NB4 (cell line): ENCODE data around the gene FSTL5.

ENCODE experiments used
- CTCF ChIP-seq: IDR thresholded peaks from one replicate; pipeline ENCODE4 v1.5.1; 2012; ENCODE audit warnings: low read depth, low read length
- MAX ChIP-seq: IDR thresholded peaks from 2 replicates; pipeline ENCODE4 v1.6.1; 2011; ENCODE audit warnings: low read depth, low read length
- MYC ChIP-seq: IDR thresholded peaks from 2 replicates; pipeline ENCODE4 v1.6.1; 2011; ENCODE audit warnings: low read depth, low read length
- POLR2A ChIP-seq: IDR thresholded peaks from 2 replicates; pipeline ENCODE4 v1.6.1; 2011; ENCODE audit warnings: mild to moderate bottlenecking; ENCODE audit not compliant: insufficient read length; ENCODE audit errors: extremely low read depth

- TF ChIP-seq CTCF (no peak), POLR2A (no peak), MYC (no peak), MAX (no peak)
Measured at GRCh38 chr4:161403781-161404180, 760.0 kb downstream of the FSTL5 start.
